Activated T-helper 2 cell treated with anti-CD3 and anti-CD28 coated beads, Interferon-gamma antibody, Interleukin-2, Interleukin-4, amounts not matched to agents 10 μg/mL and 5 μg/mL and 100 μg/mL, durations not matched to agents 14 hours and 24 hours and 36 hours (primary cell): ENCODE measurements around the gene CNOT8. TPM values are rescaled to one million over a fixed set of nuclear protein-coding genes. Genes with fewer than 3 reads are reported as not detected.
A peak's percentile ranks its signal among the peaks of the same experiment; 100 is the strongest.

ENCODE experiments used
- DNase-seq: peaks from one replicate; pipeline ENCODE4 v3.0.0; 2021; ENCODE audit warnings: low spot score
- H3K27ac Mint-ChIP-seq: one replicate; pipeline ENCODE4 v1.8.0; 2021; ENCODE audit warnings: mixed read lengths
- H3K27me3 Mint-ChIP-seq: one replicate; pipeline ENCODE4 v1.8.0; 2021; ENCODE audit warnings: low read depth, mixed read lengths
- H3K36me3 Mint-ChIP-seq: one replicate; pipeline ENCODE4 v1.8.0; 2021; ENCODE audit warnings: low read depth, mixed read lengths
- H3K4me1 Mint-ChIP-seq: one replicate; pipeline ENCODE4 v1.8.0; 2021; ENCODE audit warnings: low read depth, mixed read lengths
- H3K4me3 Mint-ChIP-seq: one replicate; pipeline ENCODE4 v1.8.0; 2021; ENCODE audit warnings: low read depth, mild to moderate bottlenecking, moderate library complexity, mixed read lengths
- H3K9me3 Mint-ChIP-seq: one replicate; pipeline ENCODE4 v1.8.0; 2021; ENCODE audit warnings: mixed read lengths
- intact Hi-C: fragments of 100-400 bp; cut with micrococcal nuclease; formaldehyde crosslinking; loops from one replicate; pipeline ENCODE4 v1.15.1; 2023
- total RNA-seq: library from RNA; stranded (reverse); gene quantifications from 2 replicates; pipeline ENCODE4 v1.2.3, GENCODE V29; 2022

Gene CNOT8
- 57.6 and 60.2 TPM in 2 replicates for total RNA-seq

DNA sequence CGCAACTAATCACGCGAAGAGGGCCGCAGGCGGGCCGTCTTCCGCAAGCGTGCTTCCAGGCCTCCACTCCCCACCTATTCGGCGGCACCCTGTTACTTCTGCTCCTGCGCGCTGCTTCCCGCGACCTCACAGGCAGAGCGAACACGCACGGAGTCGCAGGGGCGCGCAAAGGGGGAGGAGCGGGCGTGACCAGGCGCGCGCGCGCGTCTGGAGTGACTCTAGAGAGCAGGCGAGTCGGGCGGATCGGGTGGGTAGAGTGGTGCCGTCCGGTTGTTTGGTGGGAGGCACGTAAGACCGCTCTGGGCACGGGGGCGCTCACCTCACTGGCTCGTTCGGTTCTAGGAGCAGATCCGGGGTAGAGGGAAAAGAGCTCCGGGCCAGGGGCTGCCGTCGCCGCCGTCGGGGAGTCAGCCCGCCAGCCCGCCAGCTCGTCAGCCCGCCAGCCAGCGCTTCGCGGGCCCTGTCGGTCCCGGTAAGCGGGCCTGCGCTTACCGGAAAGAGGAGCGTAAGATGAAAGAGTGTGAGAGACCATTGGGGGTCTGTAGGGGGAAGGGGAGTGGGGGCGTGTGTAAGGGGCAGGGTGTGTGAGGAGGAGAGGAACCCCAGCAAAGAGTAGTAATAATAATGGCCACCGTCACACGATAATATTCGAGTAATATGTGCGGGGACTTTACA, at the start of gene CNOT8:
TSS of gene CNOT8 (plus strand) at position 331 of the 675 bp plus-strand sequence. CDS start 4,652 bp downstream, outside the sequence.
- no peaks in the 10 kb centered on the region for H3K27me3 Mint-ChIP-seq
- peaks cover 36% of the 10 kb centered on the region for H3K4me1 Mint-ChIP-seq
- intact Hi-C loops, result loop anchor here (1.0 to 10.0 kb wide), 6 partner anchors 80 to 824 kb away; partner anchors contain the start of genes FAM114A2, GEMIN5, LARP1 and MFAP3
- H3K9me3 Mint-ChIP-seq, result no peaks in the 10 kb centered on the region
- H3K27ac Mint-ChIP-seq, result peak within 1 kb of the TSS; percentile 100
- peak; percentile 97 for DNase-seq
- H3K4me3 Mint-ChIP-seq, result peak within 1 kb of the TSS; percentile 98
- peaks cover 31% of the 10 kb centered on the region for H3K36me3 Mint-ChIP-seq

DNA sequence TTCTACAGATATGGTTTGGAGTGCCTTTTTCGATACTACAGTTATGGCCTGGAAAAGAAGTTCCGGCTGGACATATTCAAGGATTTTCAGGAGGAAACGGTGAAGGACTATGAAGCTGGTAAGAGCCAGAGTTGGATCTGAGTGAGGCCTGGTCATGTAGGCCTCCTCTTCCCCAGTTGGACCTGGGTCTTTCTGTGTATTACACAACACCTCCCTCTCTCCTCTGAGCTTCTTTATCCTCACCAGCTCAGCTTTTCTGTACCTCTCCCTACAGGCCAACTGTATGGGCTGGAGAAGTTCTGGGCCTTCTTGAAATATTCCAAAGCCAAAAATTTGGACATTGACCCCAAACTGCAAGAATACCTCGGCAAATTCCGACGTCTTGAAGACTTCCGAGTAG, 47.2 kb upstream of the CNOT8 start:
- Mint-ChIP-seq H3K27me3 (no peaks in the 10 kb centered on the region), H3K36me3 (peaks cover 80% of the 10 kb centered on the region), H3K9me3 (no peaks in the 10 kb centered on the region), H3K27ac (no peak overlapping the region), H3K4me1 (peaks cover 11% of the 10 kb centered on the region), H3K4me3 (no peak overlapping the region)
- no peak for DNase-seq
- intact Hi-C loops, result no loop called here

DNA sequence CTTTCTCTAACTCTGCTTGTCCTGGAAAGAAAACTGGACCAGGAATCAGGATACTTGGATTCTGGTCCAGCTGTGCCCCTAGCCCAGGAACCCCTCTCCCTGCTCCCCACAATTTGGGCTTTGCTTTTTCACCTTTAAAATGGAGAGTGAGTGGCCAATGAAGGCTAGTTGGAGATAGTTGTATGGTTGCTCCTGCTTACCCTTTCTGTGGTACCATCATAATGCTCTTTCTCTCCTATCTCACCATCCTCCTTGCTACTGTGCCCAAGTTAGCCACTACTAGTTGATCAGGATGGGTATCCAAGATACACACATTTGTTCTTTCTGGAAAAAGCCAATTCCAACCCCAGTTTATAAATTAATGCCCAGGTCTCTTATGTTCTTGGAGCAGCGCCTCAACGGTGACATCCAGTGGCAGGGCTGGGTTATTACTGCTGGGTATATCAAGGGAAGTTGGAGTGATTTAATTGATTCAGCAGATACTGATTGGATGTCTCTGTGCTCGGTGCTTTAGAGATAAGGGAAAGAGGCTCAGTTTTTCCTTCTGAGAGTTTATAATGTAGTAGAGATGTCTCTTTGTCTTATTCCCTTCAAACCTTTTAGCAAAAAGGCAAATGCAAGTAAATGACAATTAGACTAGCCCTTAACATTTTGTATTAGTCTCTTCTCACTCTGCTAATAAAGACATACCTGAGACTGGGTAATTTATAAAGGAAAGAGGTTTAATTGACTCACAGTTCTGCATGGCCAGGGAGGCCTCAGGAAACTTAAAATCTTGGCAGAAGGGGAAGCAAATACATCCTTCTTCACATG, 46.6 kb upstream of the CNOT8 start:
- Mint-ChIP-seq H3K27me3 (no peaks in the 10 kb centered on the region), H3K27ac (no peak overlapping the region), H3K4me3 (no peak overlapping the region), H3K9me3 (no peaks in the 10 kb centered on the region), H3K4me1 (peaks cover 11% of the 10 kb centered on the region), H3K36me3 (peaks cover 80% of the 10 kb centered on the region)
- DNase-seq, result peak; percentile 43
- intact Hi-C loops, result loop anchor here (1.0 to 2.0 kb wide), 2 partner anchors 51 to 162 kb away; no protein-coding TSS in a partner anchor

DNA sequence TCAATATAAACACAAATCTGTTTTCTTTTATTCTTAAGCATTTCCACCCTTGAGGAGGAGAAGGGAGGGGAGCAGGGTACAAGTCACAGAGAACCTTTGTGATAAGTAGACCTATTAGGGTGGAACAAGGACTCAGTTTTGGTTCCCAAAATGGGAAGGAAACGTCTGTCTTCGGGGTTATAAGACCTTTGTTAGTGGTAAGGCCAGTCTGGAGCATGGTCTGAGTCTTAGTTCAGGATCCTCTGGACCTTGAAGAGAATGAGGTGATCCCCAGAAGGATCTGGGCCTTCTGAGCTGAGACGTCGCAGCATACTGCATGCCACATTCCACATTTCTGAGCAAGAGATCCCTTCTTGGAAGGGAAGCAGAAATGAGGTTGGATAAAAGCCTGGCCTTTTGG, 45.3 kb upstream of the CNOT8 start:
- Mint-ChIP-seq H3K36me3 (peaks cover 81% of the 10 kb centered on the region), H3K27me3 (no peaks in the 10 kb centered on the region), H3K4me3 (no peak overlapping the region), H3K4me1 (peaks cover 11% of the 10 kb centered on the region), H3K27ac (no peak overlapping the region), H3K9me3 (no peaks in the 10 kb centered on the region)
- no peak for DNase-seq
- intact Hi-C loops, result loop anchor here (2.0 kb wide), 1 partner anchor 52 kb away; no protein-coding TSS in a partner anchor

DNA sequence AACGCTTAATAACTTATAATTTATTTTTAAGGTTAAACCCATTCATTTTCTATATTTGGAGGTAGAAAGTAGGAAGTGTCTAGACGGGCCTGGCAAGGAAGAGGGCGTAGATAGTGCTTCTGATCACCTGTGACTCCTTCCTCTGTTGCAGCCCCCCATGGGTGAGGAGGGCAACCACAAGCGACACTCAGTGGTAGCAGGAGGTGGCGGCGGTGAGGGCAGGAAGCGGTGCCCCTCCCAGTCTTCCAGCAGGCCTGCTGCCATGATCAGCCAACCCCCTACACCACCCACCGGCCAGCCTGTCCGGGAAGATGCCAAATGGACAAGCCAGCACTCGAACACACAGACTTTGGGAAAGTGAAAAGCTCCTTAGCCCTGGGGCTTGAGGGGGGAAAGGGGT, 44.7 kb upstream of the CNOT8 start:
- peaks cover 11% of the 10 kb centered on the region for H3K4me1 Mint-ChIP-seq
- H3K36me3 Mint-ChIP-seq, result peaks cover 78% of the 10 kb centered on the region
- DNase-seq, result no peak
- H3K27me3 Mint-ChIP-seq, result no peaks in the 10 kb centered on the region
- H3K9me3 Mint-ChIP-seq, result no peaks in the 10 kb centered on the region
- intact Hi-C loops, result loop anchor here (2.0 kb wide), 1 partner anchor 53 kb away; no protein-coding TSS in a partner anchor
- H3K4me3 Mint-ChIP-seq, result no peak overlapping the region
- no peak overlapping the region for H3K27ac Mint-ChIP-seq

DNA sequence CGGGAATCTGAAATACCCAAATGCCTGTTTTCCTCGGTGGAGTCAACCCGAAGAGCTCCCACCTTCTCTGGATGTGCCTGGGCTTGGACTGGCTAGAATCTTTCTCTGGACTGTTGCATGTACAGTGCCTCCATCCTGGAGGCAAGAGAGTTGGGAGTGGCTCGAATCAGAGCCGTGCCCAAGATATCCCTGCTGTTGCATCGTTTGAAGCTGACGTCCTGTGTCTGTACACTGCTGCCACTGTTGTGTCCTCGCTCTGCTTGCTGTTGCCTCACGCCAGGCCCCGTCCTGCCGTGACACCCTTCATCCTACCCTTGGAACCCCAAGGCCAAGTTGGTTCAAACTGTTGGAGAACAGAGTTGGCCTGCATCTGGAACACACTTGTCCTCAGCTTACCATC, 43.4 kb upstream of the CNOT8 start:
- Mint-ChIP-seq H3K36me3 (peaks cover 78% of the 10 kb centered on the region), H3K9me3 (no peaks in the 10 kb centered on the region), H3K4me3 (no peak overlapping the region), H3K27me3 (no peaks in the 10 kb centered on the region), H3K4me1 (peaks cover 15% of the 10 kb centered on the region), H3K27ac (no peak overlapping the region)
- intact Hi-C loops, result no loop called here
- DNase-seq, result no peak

DNA sequence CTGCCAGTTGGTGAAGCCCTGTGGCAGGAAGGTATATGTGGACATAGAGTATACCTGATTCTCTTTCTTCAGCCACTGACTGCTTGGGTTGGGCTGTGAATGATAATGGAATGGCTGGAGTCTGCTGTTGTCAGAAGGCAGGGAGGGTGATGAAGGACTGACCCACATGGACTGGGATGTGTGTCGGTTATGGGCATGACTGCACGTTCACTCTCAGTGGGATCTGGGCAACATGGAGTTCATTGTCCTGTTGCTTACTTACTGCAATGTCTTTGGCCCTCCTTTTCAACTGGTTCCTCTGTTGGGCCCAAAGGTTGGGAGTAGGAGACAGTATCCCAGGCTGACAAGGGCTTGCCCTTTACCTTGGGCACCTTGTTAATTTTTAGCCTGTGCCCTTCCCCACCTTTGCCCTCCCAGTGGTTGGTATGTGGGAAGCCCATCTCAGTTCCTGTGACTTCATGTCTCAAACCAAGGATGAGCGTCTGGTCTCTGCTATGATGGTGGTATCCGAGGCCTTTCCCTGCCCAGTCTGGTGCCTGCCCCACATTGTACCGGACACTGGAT, 42.7 kb upstream of the CNOT8 start:
- DNase-seq, result no peak
- Mint-ChIP-seq H3K36me3 (peaks cover 73% of the 10 kb centered on the region), H3K4me1 (peaks cover 15% of the 10 kb centered on the region), H3K4me3 (no peak overlapping the region), H3K9me3 (no peaks in the 10 kb centered on the region), H3K27me3 (no peaks in the 10 kb centered on the region), H3K27ac (peak overlapping the region; percentile 50)
- intact Hi-C loops, result no loop called here

DNA sequence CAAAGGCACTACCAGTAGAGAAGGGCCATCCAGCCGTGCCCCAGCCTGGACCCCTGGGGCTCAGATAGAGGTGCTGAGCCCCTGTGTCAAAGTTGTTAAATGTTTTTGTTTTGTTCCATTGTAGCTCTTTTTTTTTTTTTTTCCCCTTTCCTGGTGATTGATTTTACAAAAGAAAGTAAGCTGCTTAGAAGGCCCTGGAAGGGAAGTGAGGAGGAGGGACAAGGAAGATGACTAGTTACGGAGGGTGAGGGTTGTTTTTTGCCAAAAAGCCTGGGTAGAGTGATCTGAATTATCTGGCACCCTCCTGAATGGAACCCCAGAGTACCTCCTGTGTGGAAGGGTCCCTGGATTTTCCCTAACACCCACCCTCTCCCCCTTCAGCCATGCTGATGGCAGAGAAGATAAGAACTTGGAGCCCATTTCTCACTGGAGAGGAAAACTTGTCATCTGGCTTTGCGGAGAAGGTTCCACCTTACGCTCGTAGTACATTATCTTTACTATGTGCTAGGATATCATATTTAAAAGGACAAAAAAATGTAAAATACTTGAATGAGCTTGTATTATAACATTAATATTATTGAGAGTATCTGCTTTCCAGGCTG, 41.4 kb upstream of the CNOT8 start:
- Mint-ChIP-seq H3K4me1 (peaks cover 13% of the 10 kb centered on the region), H3K36me3 (peaks cover 68% of the 10 kb centered on the region), H3K9me3 (no peaks in the 10 kb centered on the region), H3K27ac (no peak overlapping the region), H3K4me3 (no peak overlapping the region), H3K27me3 (no peaks in the 10 kb centered on the region)
- DNase-seq, result no peak
- intact Hi-C loops, result no loop called here

DNA sequence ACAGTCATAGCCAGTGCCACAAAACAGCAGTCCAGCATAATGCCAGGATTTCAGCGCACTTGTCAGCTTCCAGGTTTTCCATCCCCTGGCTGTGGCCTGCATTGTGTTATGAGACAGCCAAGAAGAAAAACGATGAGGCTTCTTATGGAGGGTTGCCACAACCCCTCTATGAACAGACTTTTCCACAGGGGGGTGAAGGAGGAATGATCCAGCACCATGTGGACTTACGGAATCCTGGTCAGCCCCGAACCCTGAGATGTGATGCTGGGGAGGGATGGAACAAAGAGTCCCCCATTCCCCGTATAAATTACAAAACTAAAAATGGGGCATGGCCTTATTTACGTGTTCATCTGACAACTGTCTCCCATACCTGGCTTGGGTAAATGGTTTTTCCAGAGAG, 40.6 kb upstream of the CNOT8 start:
- peaks cover 61% of the 10 kb centered on the region for H3K36me3 Mint-ChIP-seq
- no peak for DNase-seq
- H3K4me3 Mint-ChIP-seq, result no peak overlapping the region
- peaks cover 13% of the 10 kb centered on the region for H3K4me1 Mint-ChIP-seq
- intact Hi-C loops, result no loop called here
- H3K9me3 Mint-ChIP-seq, result no peaks in the 10 kb centered on the region
- no peak overlapping the region for H3K27ac Mint-ChIP-seq
- H3K27me3 Mint-ChIP-seq, result no peaks in the 10 kb centered on the region

DNA sequence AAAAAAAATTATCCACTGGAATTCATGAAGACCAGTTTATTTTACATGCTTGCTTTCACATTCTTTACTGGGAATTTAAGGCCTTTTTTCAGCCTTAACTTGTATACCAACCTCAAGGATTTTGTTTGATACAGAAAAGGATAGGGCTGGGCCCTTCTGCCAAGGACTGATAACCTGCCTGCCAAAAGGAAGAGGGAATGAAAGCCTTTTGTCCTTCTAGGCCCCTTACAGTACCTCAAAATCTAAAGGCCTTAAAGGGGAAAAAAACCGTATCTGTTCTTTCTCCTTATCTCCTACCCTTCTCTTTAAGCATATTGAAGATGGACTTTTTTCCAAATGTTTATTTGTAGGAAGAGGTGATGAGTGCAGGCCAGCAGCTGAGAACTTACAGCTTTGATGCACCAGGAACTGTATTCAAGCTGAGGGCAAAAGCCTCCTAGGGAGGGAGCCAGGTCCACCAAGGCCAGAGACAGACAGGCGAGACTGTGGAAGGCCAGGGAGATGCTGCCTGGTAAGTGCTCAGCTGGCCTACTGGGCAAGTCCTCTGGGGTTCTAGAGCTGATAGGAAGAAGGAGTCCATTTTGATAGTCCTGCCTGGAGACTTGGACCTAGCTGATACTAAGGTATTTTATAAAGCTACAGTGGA, 39.8 kb upstream of the CNOT8 start:
- no peak for DNase-seq
- peaks cover 57% of the 10 kb centered on the region for H3K36me3 Mint-ChIP-seq
- H3K27ac Mint-ChIP-seq, result peak overlapping the region; percentile 50
- intact Hi-C loops, result no loop called here
- H3K9me3 Mint-ChIP-seq, result no peaks in the 10 kb centered on the region
- H3K4me3 Mint-ChIP-seq, result no peak overlapping the region
- no peaks in the 10 kb centered on the region for H3K27me3 Mint-ChIP-seq
- peaks cover 8% of the 10 kb centered on the region for H3K4me1 Mint-ChIP-seq

DNA sequence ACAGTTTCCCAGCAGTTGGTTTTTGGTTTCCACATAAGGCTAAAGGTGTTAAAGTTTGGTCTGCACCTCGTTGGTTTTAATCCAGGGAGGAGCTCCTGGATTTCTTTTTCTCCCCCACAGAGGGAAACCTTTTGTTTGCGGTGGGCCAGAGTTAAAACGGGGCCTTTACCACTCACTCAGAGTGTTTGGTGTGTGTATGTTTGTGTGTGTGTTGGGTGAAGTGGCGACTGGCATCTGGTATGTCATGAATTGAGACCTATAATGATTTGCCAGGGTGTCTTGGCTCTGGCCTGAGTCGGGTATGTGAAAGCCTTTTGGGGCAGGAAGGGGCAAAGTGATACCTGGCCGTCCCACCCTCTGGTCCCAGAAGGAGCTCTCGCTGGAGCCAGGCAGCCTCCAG, 38.9 kb upstream of the CNOT8 start:
- Mint-ChIP-seq H3K4me1 (peaks cover 6% of the 10 kb centered on the region), H3K9me3 (no peaks in the 10 kb centered on the region), H3K27ac (no peak overlapping the region), H3K36me3 (peaks cover 51% of the 10 kb centered on the region), H3K4me3 (no peak overlapping the region), H3K27me3 (no peaks in the 10 kb centered on the region)
- no peak for DNase-seq
- intact Hi-C loops, result no loop called here

DNA sequence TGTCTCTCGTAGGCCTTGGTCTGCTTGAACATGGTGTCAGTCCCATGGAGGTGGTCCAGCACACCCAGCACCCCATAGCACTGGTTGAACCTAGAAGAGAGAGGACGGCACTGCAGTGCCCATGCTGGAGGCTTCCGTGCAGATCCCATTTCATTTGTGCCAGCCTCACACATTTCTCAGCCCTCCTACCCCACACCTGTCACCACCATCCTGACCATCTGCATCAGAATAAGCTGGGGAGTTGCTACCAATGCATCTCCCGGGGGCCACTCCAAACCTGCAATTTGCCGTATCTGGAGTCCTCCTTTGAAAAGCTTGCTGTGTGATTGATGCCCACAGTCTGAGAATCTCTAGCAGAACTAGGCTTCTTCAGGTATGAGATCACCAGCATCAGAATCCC, 38.0 kb upstream of the CNOT8 start:
- peaks cover 43% of the 10 kb centered on the region for H3K36me3 Mint-ChIP-seq
- no peak overlapping the region for H3K4me3 Mint-ChIP-seq
- H3K27ac Mint-ChIP-seq, result no peak overlapping the region
- no peak for DNase-seq
- H3K27me3 Mint-ChIP-seq, result no peaks in the 10 kb centered on the region
- intact Hi-C loops, result no loop called here
- peaks cover 6% of the 10 kb centered on the region for H3K4me1 Mint-ChIP-seq
- no peaks in the 10 kb centered on the region for H3K9me3 Mint-ChIP-seq
